K562 (cell line): Measurements from ENCODE around the gene RAB3GAP2.
"Not testable (repeated sequence)": the region's sequence is repeated elsewhere in the genome, so short reads cannot be mapped to it uniquely, and the experiment has no call there.

Experiments
- CREB1 ChIP-seq, 2 experiments: sonication (generic) in 1 of 2; formaldehyde crosslinking in 1 of 2; IDR thresholded peaks; 2 replicates each; pipeline versions ENCODE4 v1.6.1 to v1.8.0; 2012 to 2022; ENCODE audit warnings: inconsistent platforms in 1 of 2, mild to moderate bottlenecking in 1 of 2, missing genetic modification reagents in 1 of 2, moderate library complexity in 1 of 2
- FOXP1 ChIP-seq: sonication (generic); formaldehyde crosslinking; IDR thresholded peaks from 2 replicates; pipeline ENCODE4 v1.8.0; 2022; ENCODE audit warnings: mild to moderate bottlenecking, missing genetic modification reagents
- GABPA ChIP-seq: fragments of 200-800 bp; sonication (Bioruptor generic); conservative IDR thresholded peaks from 2 replicates; pipeline ENCODE4 v1.6.1; 2016; ENCODE audit warnings: low read depth, missing genetic modification characterization, missing compliant biosample characterization
- KAT2B ChIP-seq: IDR thresholded peaks from one replicate; pipeline ENCODE4 v1.6.1; 2012; ENCODE audit warnings: low read depth, mild to moderate bottlenecking, control low read depth, inconsistent platforms, low read length, moderate library complexity
- KAT7 ChIP-seq: sonication (generic); formaldehyde crosslinking; IDR thresholded peaks from 2 replicates; pipeline ENCODE4 v1.8.0; 2022; ENCODE audit warnings: missing genetic modification reagents, mild to moderate bottlenecking, borderline replicate concordance
- NR3C1 ChIP-seq: sonication (generic); formaldehyde crosslinking; IDR thresholded peaks from 2 replicates; pipeline ENCODE4 v1.8.1; 2022; ENCODE audit warnings: missing genetic modification reagents
- ZFP1 ChIP-seq: fragments of 450-650 bp; formaldehyde crosslinking; IDR thresholded peaks from 2 replicates; pipeline ENCODE4 v1.4.0; 2020; ENCODE audit warnings: mild to moderate bottlenecking, mixed read lengths
- ZNF224 ChIP-seq: sonication (generic); formaldehyde crosslinking; IDR thresholded peaks from 2 replicates; pipeline ENCODE4 v1.8.0; 2022; ENCODE audit warnings: mild to moderate bottlenecking, missing genetic modification reagents
- ZNF589 ChIP-seq: fragments of 200-800 bp; sonication (Bioruptor generic); IDR thresholded peaks from 2 replicates; pipeline ENCODE4 v1.6.1; 2016; ENCODE audit warnings: low read depth, missing genetic modification characterization, missing compliant biosample characterization
- TF ChIP-seq, protein P1 (sequence below), 3 experiments: IDR thresholded peaks in 2 of 3; conservative IDR thresholded peaks in 1 of 3; 2 replicates each; pipeline ENCODE4 v1.5.1; 2011 to 2012; ENCODE audit warnings: low read length in 3 of 3, mild to moderate bottlenecking in 3 of 3, control low read depth in 2 of 3, improper control_type of control experiment in 1 of 3, inconsistent platforms in 1 of 3, low read depth in 1 of 3, mixed read lengths in 1 of 3, moderate library complexity in 1 of 3; ENCODE audit not compliant: insufficient read depth in 2 of 3
- TF ChIP-seq, protein P2 (sequence below): IDR thresholded peaks from 2 replicates; pipeline ENCODE4 v1.6.1; 2016; ENCODE audit warnings: missing genetic modification characterization, missing compliant biosample characterization
- TF ChIP-seq, protein P3 (sequence below): fragments of 150-350 bp; IDR thresholded peaks from 2 replicates; pipeline ENCODE4 v1.6.1; 2014; ENCODE audit warnings: low read depth, mild to moderate bottlenecking, low read length, borderline replicate concordance

DNA sequence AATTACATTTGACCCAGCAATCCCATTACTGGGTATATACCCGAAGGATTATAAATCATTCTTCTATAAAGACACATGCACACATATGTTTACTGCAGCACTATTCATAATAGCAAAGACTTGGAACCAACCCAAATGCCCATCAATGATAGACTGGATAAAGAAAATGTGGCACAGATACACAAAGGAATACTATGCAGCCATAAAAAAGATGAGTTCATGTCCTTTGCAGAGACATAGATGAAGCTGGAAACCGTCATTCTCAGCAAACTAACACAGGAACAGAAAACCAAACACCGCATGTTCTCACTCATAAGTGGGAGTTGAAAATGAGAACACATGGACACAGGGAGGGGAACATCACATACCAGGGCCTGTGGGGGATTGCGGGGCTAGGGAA lies 102.4 kb downstream of the RAB3GAP2 start:
- TF ChIP-seq KAT7 (CRISPR knock-in tag); ZNF589; CREB1 (IDR thresholded peaks at IDR 0.05); CREB1 (CRISPR knock-in tag; IDR thresholded peaks at IDR 0.05); NR3C1 (CRISPR knock-in tag); GABPA (tag); FOXP1 (CRISPR knock-in tag); KAT2B; ZNF224 (CRISPR knock-in tag); ZFP1 (CRISPR knock-in tag): not testable (repeated sequence)
- TF ChIP-seq, protein P1, sequence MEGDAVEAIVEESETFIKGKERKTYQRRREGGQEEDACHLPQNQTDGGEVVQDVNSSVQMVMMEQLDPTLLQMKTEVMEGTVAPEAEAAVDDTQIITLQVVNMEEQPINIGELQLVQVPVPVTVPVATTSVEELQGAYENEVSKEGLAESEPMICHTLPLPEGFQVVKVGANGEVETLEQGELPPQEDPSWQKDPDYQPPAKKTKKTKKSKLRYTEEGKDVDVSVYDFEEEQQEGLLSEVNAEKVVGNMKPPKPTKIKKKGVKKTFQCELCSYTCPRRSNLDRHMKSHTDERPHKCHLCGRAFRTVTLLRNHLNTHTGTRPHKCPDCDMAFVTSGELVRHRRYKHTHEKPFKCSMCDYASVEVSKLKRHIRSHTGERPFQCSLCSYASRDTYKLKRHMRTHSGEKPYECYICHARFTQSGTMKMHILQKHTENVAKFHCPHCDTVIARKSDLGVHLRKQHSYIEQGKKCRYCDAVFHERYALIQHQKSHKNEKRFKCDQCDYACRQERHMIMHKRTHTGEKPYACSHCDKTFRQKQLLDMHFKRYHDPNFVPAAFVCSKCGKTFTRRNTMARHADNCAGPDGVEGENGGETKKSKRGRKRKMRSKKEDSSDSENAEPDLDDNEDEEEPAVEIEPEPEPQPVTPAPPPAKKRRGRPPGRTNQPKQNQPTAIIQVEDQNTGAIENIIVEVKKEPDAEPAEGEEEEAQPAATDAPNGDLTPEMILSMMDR (IDR thresholded peaks at IDR 0.05 in 2 of 3, conservative IDR thresholded peaks at IDR 0.05 in 1 of 3; ENCODE audit: insufficient read depth in 2 of 3, low read depth in 1 of 3, low read length in 3 of 3): not testable (repeated sequence)
- TF ChIP-seq, protein P2, sequence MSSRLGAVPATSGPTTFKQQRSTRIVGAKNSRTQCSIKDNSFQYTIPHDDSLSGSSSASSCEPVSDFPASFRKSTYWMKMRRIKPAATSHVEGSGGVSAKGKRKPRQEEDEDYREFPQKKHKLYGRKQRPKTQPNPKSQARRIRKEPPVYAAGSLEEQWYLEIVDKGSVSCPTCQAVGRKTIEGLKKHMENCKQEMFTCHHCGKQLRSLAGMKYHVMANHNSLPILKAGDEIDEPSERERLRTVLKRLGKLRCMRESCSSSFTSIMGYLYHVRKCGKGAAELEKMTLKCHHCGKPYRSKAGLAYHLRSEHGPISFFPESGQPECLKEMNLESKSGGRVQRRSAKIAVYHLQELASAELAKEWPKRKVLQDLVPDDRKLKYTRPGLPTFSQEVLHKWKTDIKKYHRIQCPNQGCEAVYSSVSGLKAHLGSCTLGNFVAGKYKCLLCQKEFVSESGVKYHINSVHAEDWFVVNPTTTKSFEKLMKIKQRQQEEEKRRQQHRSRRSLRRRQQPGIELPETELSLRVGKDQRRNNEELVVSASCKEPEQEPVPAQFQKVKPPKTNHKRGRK: not testable (repeated sequence)
- TF ChIP-seq, protein P3, sequence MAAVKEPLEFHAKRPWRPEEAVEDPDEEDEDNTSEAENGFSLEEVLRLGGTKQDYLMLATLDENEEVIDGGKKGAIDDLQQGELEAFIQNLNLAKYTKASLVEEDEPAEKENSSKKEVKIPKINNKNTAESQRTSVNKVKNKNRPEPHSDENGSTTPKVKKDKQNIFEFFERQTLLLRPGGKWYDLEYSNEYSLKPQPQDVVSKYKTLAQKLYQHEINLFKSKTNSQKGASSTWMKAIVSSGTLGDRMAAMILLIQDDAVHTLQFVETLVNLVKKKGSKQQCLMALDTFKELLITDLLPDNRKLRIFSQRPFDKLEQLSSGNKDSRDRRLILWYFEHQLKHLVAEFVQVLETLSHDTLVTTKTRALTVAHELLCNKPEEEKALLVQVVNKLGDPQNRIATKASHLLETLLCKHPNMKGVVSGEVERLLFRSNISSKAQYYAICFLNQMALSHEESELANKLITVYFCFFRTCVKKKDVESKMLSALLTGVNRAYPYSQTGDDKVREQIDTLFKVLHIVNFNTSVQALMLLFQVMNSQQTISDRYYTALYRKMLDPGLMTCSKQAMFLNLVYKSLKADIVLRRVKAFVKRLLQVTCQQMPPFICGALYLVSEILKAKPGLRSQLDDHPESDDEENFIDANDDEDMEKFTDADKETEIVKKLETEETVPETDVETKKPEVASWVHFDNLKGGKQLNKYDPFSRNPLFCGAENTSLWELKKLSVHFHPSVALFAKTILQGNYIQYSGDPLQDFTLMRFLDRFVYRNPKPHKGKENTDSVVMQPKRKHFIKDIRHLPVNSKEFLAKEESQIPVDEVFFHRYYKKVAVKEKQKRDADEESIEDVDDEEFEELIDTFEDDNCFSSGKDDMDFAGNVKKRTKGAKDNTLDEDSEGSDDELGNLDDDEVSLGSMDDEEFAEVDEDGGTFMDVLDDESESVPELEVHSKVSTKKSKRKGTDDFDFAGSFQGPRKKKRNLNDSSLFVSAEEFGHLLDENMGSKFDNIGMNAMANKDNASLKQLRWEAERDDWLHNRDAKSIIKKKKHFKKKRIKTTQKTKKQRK: not testable (repeated sequence)
